ENCODE results near the gene PCDHB16.
"Not testable (repeated sequence)": the region's sequence is repeated elsewhere in the genome, so short reads cannot be mapped to it uniquely, and the experiment has no call there.

The PCDHB16 gene

GRCh38 chr5:141174291-141175104 lies 7.7 kb upstream of the PCDHB16 start:
- H3K36me3 ChIP-seq (replicated peaks): not testable (repeated sequence)

GRCh38 chr5:141175933-141176332 lies 6.3 kb upstream of the PCDHB16 start:
- no peaks in the 10 kb centered on the region for H3K9me3 ChIP-seq
- in situ Hi-C loops (cut with MboI; ENCODE audit: low sequenced_read_pairs): no loop called here
- H3K4me1 ChIP-seq: no peaks in the 10 kb centered on the region
- no peaks in the 10 kb centered on the region for H3K36me3 ChIP-seq (replicated peaks)
- no peak overlapping the region for H3K4me3 ChIP-seq
- no peaks in the 10 kb centered on the region for H3K27me3 ChIP-seq (ENCODE audit: low read depth)
- DNase-seq (ENCODE audit: low spot score in 2 of 2): no peak

More at GRCh38 chr5:141174291-141175104, 7.7 kb upstream of the PCDHB16 start:
- H3K9me3 ChIP-seq; in situ Hi-C loops (cut with MboI; ENCODE audit: low sequenced_read_pairs); H3K4me3 ChIP-seq; H3K27me3 ChIP-seq (ENCODE audit: low read depth); DNase-seq (ENCODE audit: low spot score in 2 of 2); H3K4me1 ChIP-seq: not testable (repeated sequence)

- H3K4me1 ChIP-seq; H3K27me3 ChIP-seq (ENCODE audit: low read depth); H3K36me3 ChIP-seq (replicated peaks); H3K9me3 ChIP-seq; in situ Hi-C loops (cut with MboI; ENCODE audit: low sequenced_read_pairs): not testable (repeated sequence)
- peak; percentile 8 to 26 for DNase-seq (ENCODE audit: low spot score in 2 of 2)
- H3K4me3 ChIP-seq: peak within 1 kb of the TSS; percentile 13; the same call in 1 of the 2 replicates
These were observed 4.5 kb upstream of the PCDHB16 start, which contains the start of gene PCDHB8 for GRCh38 chr5:141177577-141178191. PCDHB8 (plus strand) TSS chr5:141177790; CDS start chr5:141178035, 245 bp downstream.

GRCh38 chr5:141179371-141179770 lies 2.8 kb upstream of the PCDHB16 start:
- H3K4me1 ChIP-seq; in situ Hi-C loops (cut with MboI; ENCODE audit: low sequenced_read_pairs); H3K4me3 ChIP-seq; H3K9me3 ChIP-seq; DNase-seq (ENCODE audit: low spot score in 2 of 2); H3K27me3 ChIP-seq (ENCODE audit: low read depth); H3K36me3 ChIP-seq (replicated peaks): not testable (repeated sequence)

GRCh38 chr5:141179876-141180275 lies 2.3 kb upstream of the PCDHB16 start:
- in situ Hi-C loops (cut with MboI; ENCODE audit: low sequenced_read_pairs): not testable (repeated sequence)

GRCh38 chr5:141180313-141180712 lies 1.9 kb upstream of the PCDHB16 start:
- no peak for DNase-seq (ENCODE audit: low spot score in 2 of 2)
- no peaks in the 10 kb centered on the region for H3K36me3 ChIP-seq (replicated peaks)
- no peaks in the 10 kb centered on the region for H3K4me1 ChIP-seq
- no peak overlapping the region for H3K4me3 ChIP-seq
- H3K9me3 ChIP-seq: no peaks in the 10 kb centered on the region; the same call in 1 of the 2 replicates
- H3K27me3 ChIP-seq (ENCODE audit: low read depth): no peaks in the 10 kb centered on the region
- in situ Hi-C loops (cut with MboI; ENCODE audit: low sequenced_read_pairs): no loop called here

More at GRCh38 chr5:141179876-141180275, 2.3 kb upstream of the PCDHB16 start:
- H3K27me3 ChIP-seq (ENCODE audit: low read depth); H3K36me3 ChIP-seq (replicated peaks); H3K4me1 ChIP-seq; H3K9me3 ChIP-seq; DNase-seq (ENCODE audit: low spot score in 2 of 2); H3K4me3 ChIP-seq: not testable (repeated sequence)

GRCh38 chr5:141184117-141184855 lies 2.1 kb downstream of the PCDHB16 start:
- H3K27me3 ChIP-seq (ENCODE audit: low read depth); H3K4me3 ChIP-seq; DNase-seq (ENCODE audit: low spot score in 2 of 2); H3K9me3 ChIP-seq; H3K4me1 ChIP-seq; H3K36me3 ChIP-seq (replicated peaks); in situ Hi-C loops (cut with MboI; ENCODE audit: low sequenced_read_pairs): not testable (repeated sequence)

- Histone ChIP-seq H3K27me3 (ENCODE audit: low read depth) (no peaks in the 10 kb centered on the region), H3K36me3 (replicated peaks) (no peaks in the 10 kb centered on the region), H3K9me3 (no peaks in the 10 kb centered on the region), H3K4me3 (no peak within 1 kb of the TSS), H3K4me1 (no peaks in the 10 kb centered on the region)
- peak; percentile 23 to 67 for DNase-seq (ENCODE audit: low spot score in 2 of 2)
- in situ Hi-C loops (cut with MboI; ENCODE audit: low sequenced_read_pairs): no loop called here
These were observed 4.8 kb downstream of the PCDHB16 start, which contains the start of gene PCDHB9 for GRCh38 chr5:141186897-141187512. PCDHB9 (plus strand) TSS chr5:141187161; CDS start chr5:141187319, 158 bp downstream.

- in situ Hi-C loops (cut with MboI; ENCODE audit: low sequenced_read_pairs); DNase-seq (ENCODE audit: low spot score in 2 of 2); H3K27me3 ChIP-seq (ENCODE audit: low read depth); H3K9me3 ChIP-seq; H3K36me3 ChIP-seq (replicated peaks); H3K4me3 ChIP-seq; H3K4me1 ChIP-seq: not testable (repeated sequence)
These were observed 6.5 kb downstream of the PCDHB16 start for GRCh38 chr5:141188682-141189081.

- H3K27me3 ChIP-seq (ENCODE audit: low read depth); H3K4me1 ChIP-seq; DNase-seq (ENCODE audit: low spot score in 2 of 2); H3K9me3 ChIP-seq; H3K36me3 ChIP-seq (replicated peaks); H3K4me3 ChIP-seq; in situ Hi-C loops (cut with MboI; ENCODE audit: low sequenced_read_pairs): not testable (repeated sequence)
These were observed 6.9 kb downstream of the PCDHB16 start for GRCh38 chr5:141189131-141189530.

GRCh38 chr5:141192110-141192725 lies 10.0 kb downstream of the PCDHB16 start, which contains the start of gene PCDHB10:
PCDHB10 (plus strand) TSS chr5:141192353; CDS start chr5:141192553, 200 bp downstream.
- no peaks in the 10 kb centered on the region for H3K36me3 ChIP-seq (replicated peaks)
- in situ Hi-C loops (cut with MboI; ENCODE audit: low sequenced_read_pairs): no loop called here
- H3K9me3 ChIP-seq: no peaks in the 10 kb centered on the region
- H3K4me1 ChIP-seq: no peaks in the 10 kb centered on the region
- H3K27me3 ChIP-seq (ENCODE audit: low read depth): no peaks in the 10 kb centered on the region
- no peak within 1 kb of the TSS for H3K4me3 ChIP-seq
- peak; percentile 39 to 77 for DNase-seq (ENCODE audit: low spot score in 2 of 2)

GRCh38 chr5:141194332-141194731 lies 12.1 kb downstream of the PCDHB16 start:
- H3K9me3 ChIP-seq; H3K4me1 ChIP-seq; H3K27me3 ChIP-seq (ENCODE audit: low read depth); in situ Hi-C loops (cut with MboI; ENCODE audit: low sequenced_read_pairs); DNase-seq (ENCODE audit: low spot score in 2 of 2); H3K36me3 ChIP-seq (replicated peaks); H3K4me3 ChIP-seq: not testable (repeated sequence)

- Histone ChIP-seq H3K9me3 (no peaks in the 10 kb centered on the region), H3K36me3 (replicated peaks) (no peaks in the 10 kb centered on the region), H3K4me1 (no peaks in the 10 kb centered on the region), H3K27me3 (ENCODE audit: low read depth) (no peaks in the 10 kb centered on the region), H3K4me3 (no peak overlapping the region)
- in situ Hi-C loops (cut with MboI; ENCODE audit: low sequenced_read_pairs): no loop called here
- DNase-seq (ENCODE audit: low spot score in 2 of 2): no peak
These were observed 14.2 kb downstream of the PCDHB16 start for GRCh38 chr5:141196363-141196762.
